Kidney epithelial cell (primary cell): ENCODE data around the gene RALBP1. TPM values are rescaled to one million over a fixed set of nuclear protein-coding genes. Genes with fewer than 3 reads are reported as not detected.

ENCODE experiments used
- DNase-seq: peaks from one replicate; pipeline ENCODE4 v3.0.0-alpha.2; 2010; ENCODE audit warnings: low read depth
- H3K27me3 ChIP-seq: 2 replicates; pipeline ENCODE4 v1.6.0; 2011; ENCODE audit warnings: low read length; ENCODE audit not compliant: control insufficient read depth, insufficient read depth
- H3K36me3 ChIP-seq: 2 replicates; pipeline ENCODE4 v1.5.1; 2011; ENCODE audit warnings: low read length; ENCODE audit not compliant: control insufficient read depth, insufficient read depth
- H3K4me3 ChIP-seq: 2 replicates; pipeline ENCODE4 v1.5.1; 2011; ENCODE audit warnings: low read depth, mild to moderate bottlenecking, control low read depth, low read length
- CTCF ChIP-seq: IDR thresholded peaks from 2 replicates; pipeline ENCODE4 v1.5.1; 2011; ENCODE audit warnings: mild to moderate bottlenecking, moderate library complexity, low read length, control low read depth, inconsistent platforms; ENCODE audit not compliant: insufficient read depth, poor library complexity, severe bottlenecking
- total RNA-seq: library from RNA; depleted of rRNA; stranded (reverse); fragments of >200 nt; gene quantifications from 2 replicates; pipeline ENCODE4 v1.2.3, GENCODE V29; 2015

RALBP1 gene
- total RNA-seq, 1 donor from 2014 or later, result 57.1 TPM

GRCh38 chr18:9559253-9559652, 83.9 kb downstream of the RALBP1 start:
- TF ChIP-seq CTCF, result no peak
- Histone ChIP-seq H3K4me3 (no peak overlapping the region), H3K27me3 (no peaks in the 10 kb centered on the region), H3K36me3 (peaks cover 8% of the 10 kb centered on the region)
- no peak for DNase-seq

GRCh38 chr18:9561759-9562158, 86.4 kb downstream of the RALBP1 start:
- H3K4me3 ChIP-seq, result no peak overlapping the region
- no peak for DNase-seq
- H3K36me3 ChIP-seq, result peaks cover 8% of the 10 kb centered on the region
- no peaks in the 10 kb centered on the region for H3K27me3 ChIP-seq
- no peak for TF ChIP-seq CTCF

GRCh38 chr18:9562584-9562983, 87.3 kb downstream of the RALBP1 start:
- no peak for TF ChIP-seq CTCF
- no peaks in the 10 kb centered on the region for H3K27me3 ChIP-seq
- peaks cover 8% of the 10 kb centered on the region for H3K36me3 ChIP-seq
- no peak overlapping the region for H3K4me3 ChIP-seq
- no peak for DNase-seq

- Histone ChIP-seq H3K4me3 (no peak overlapping the region), H3K27me3 (no peaks in the 10 kb centered on the region), H3K36me3 (peaks cover 8% of the 10 kb centered on the region)
- DNase-seq, result no peak
- no peak for TF ChIP-seq CTCF
These were observed 88.0 kb downstream of the RALBP1 start for GRCh38 chr18:9563331-9563730.

GRCh38 chr18:9565407-9565806, 90.1 kb downstream of the RALBP1 start:
- H3K4me3 ChIP-seq, result no peak overlapping the region
- H3K27me3 ChIP-seq, result no peaks in the 10 kb centered on the region
- DNase-seq, result no peak
- TF ChIP-seq CTCF, result no peak
- peaks cover 5% of the 10 kb centered on the region for H3K36me3 ChIP-seq

- Histone ChIP-seq H3K4me3 (no peak overlapping the region), H3K27me3 (no peaks in the 10 kb centered on the region), H3K36me3 (no peaks in the 10 kb centered on the region)
- no peak for TF ChIP-seq CTCF
- no peak for DNase-seq
These were observed 92.9 kb downstream of the RALBP1 start for GRCh38 chr18:9568186-9568585.
